A673 (cell line): ENCODE data around the gene POLE.

Source experiments
- CTCF ChIP-seq: fragments of 300-800, 200-600 bp; sonication (generic); conservative IDR thresholded peaks from 2 replicates; pipeline ENCODE4 v1.5.1; 2017; ENCODE audit warnings: low read depth, mild to moderate bottlenecking, antibody characterized with exemption, low read length, moderate library complexity, mixed read lengths
- EZH2 ChIP-seq: fragments of 200-600 bp; sonication (generic); IDR thresholded peaks from 2 replicates; pipeline ENCODE4 v1.6.1; 2017; ENCODE audit warnings: borderline replicate concordance, low read depth, mild to moderate bottlenecking, mixed read lengths, antibody characterized with exemption, low read length; ENCODE audit not compliant: poor library complexity, severe bottlenecking

GRCh38 chr12:132592282-132592970, 94.7 kb downstream of the POLE start:
- TF ChIP-seq CTCF (no peak), EZH2 (no peak)
